CD8-positive, alpha-beta memory T cell (primary cell): ENCODE data around the gene UBE3D. TPM values are rescaled to one million over a fixed set of nuclear protein-coding genes. Genes with fewer than 3 reads are reported as not detected.

Experiments used
- CTCF ChIA-PET: fragments of 350-600 bp; sonication (Branson Sonifier 250); formaldehyde crosslinking; loops from one replicate; lab custom pipeline; 2021; ENCODE audit warnings: antibody characterized with exemption; lab: Charles Lee
- POLR2A ChIA-PET: fragments of 350-600 bp; sonication (Branson Sonifier 250); formaldehyde crosslinking; loops from one replicate; lab custom pipeline; 2021; ENCODE audit warnings: antibody characterized with exemption; lab: Charles Lee
- DNase-seq, 5 donors: peaks; one replicate each; pipeline versions ENCODE4 v3.0.0 to v3.0.0-alpha.2; 2020 to 2022; ENCODE audit warnings: mixed read lengths in 1 of 5
- H3K27ac ChIP-seq: one replicate; pipeline ENCODE4 v1.7.0; 2013; ENCODE audit warnings: low read depth, mild to moderate bottlenecking, low read length, moderate library complexity
- H3K27me3 ChIP-seq: 2 replicates; pipeline ENCODE4 v1.7.0; 2013; ENCODE audit warnings: low read length, mild to moderate bottlenecking; ENCODE audit not compliant: insufficient read depth, poor library complexity, severe bottlenecking
- H3K36me3 ChIP-seq: 2 replicates; pipeline ENCODE4 v1.7.0; 2013; ENCODE audit warnings: mild to moderate bottlenecking, low read length, moderate library complexity; ENCODE audit not compliant: insufficient read depth
- H3K4me1 ChIP-seq: 2 replicates; pipeline ENCODE4 v1.7.0; 2013; ENCODE audit warnings: mild to moderate bottlenecking, low read length, moderate library complexity; ENCODE audit not compliant: insufficient read depth
- H3K4me3 ChIP-seq: 2 replicates; pipeline ENCODE4 v1.7.0; 2013; ENCODE audit warnings: mild to moderate bottlenecking, low read length
- H3K9me3 ChIP-seq: 2 replicates; pipeline ENCODE4 v1.7.0; 2013; ENCODE audit warnings: mild to moderate bottlenecking, low read length
- H3K27ac Mint-ChIP-seq, 8 donors: one replicate each; pipeline ENCODE4 v1.8.0; 2020 to 2021; ENCODE audit warnings: mixed read lengths in 8 of 8, mild to moderate bottlenecking in 6 of 8, inconsistent platforms in 3 of 8, moderate library complexity in 3 of 8
- H3K27me3 Mint-ChIP-seq, 2 donors: one replicate each; pipeline ENCODE4 v1.8.0; 2020 to 2021; ENCODE audit warnings: mixed read lengths in 2 of 2, mild to moderate bottlenecking in 1 of 2, moderate library complexity in 1 of 2
- H3K36me3 Mint-ChIP-seq, 3 donors: one replicate each; pipeline ENCODE4 v1.8.0; 2020 to 2021; ENCODE audit warnings: mixed read lengths in 3 of 3, inconsistent platforms in 1 of 3, mild to moderate bottlenecking in 1 of 3
- H3K4me1 Mint-ChIP-seq, 3 donors: one replicate each; pipeline ENCODE4 v1.8.0; 2020 to 2021; ENCODE audit warnings: mixed read lengths in 3 of 3, inconsistent platforms in 1 of 3, mild to moderate bottlenecking in 1 of 3
- H3K4me3 Mint-ChIP-seq, 7 donors: one replicate each; pipeline ENCODE4 v1.8.0; 2020 to 2021; ENCODE audit warnings: mixed read lengths in 7 of 7, mild to moderate bottlenecking in 6 of 7, moderate library complexity in 4 of 7, inconsistent platforms in 2 of 7
- H3K9me3 Mint-ChIP-seq, 5 donors: one replicate each; pipeline ENCODE4 v1.8.0; 2020 to 2022; ENCODE audit warnings: mixed read lengths in 5 of 5, mild to moderate bottlenecking in 3 of 5, moderate library complexity in 2 of 5, inconsistent platforms in 1 of 5
- polyA plus RNA-seq: library from polyadenylated mRNA; unstranded; fragments of 300-500 nt; fragmentation: Illumina TruSeq; gene quantifications from one replicate; pipeline ENCODE4 v1.2.3, GENCODE V29; 2021
- total RNA-seq, 2 experiments: library from RNA; stranded (reverse); gene quantifications; one replicate each; pipeline ENCODE4 v1.2.3, GENCODE V29; 2021

UBE3D gene
- total and polyA plus RNA-seq, 3 experiments from 2014 or later = 3.9 to 8.1 (median 6.3) TPM

GRCh38 chr6:82915666-82916065, 150.0 kb downstream of the UBE3D start:
- H3K27me3 Mint-ChIP-seq = no peaks in the 10 kb centered on the region
- H3K4me1 Mint-ChIP-seq = no peaks in the 10 kb centered on the region
- DNase-seq = no peak
- no peaks in the 10 kb centered on the region for H3K36me3 ChIP-seq
- peaks cover 0 to 2% (median 0%) of the 10 kb centered on the region in 5 donors for H3K9me3 Mint-ChIP-seq
- no peak overlapping the region for H3K4me3 ChIP-seq
- CTCF ChIA-PET = no interaction called here
- POLR2A ChIA-PET = no interaction called here
- peak overlapping the region in 1 of 8 donors; percentile 8 for H3K27ac Mint-ChIP-seq
- no peaks in the 10 kb centered on the region for H3K4me1 ChIP-seq
- H3K36me3 Mint-ChIP-seq = peaks cover 17 to 31% (median 24%) of the 10 kb centered on the region in 3 donors
- no peaks in the 10 kb centered on the region for H3K27me3 ChIP-seq
- H3K9me3 ChIP-seq = no peaks in the 10 kb centered on the region
- no peak overlapping the region for H3K4me3 Mint-ChIP-seq
- H3K27ac ChIP-seq = no peak overlapping the region

GRCh38 chr6:82914511-82914910, 151.1 kb downstream of the UBE3D start:
- no peak overlapping the region for H3K27ac Mint-ChIP-seq
- H3K4me1 ChIP-seq = no peaks in the 10 kb centered on the region
- CTCF ChIA-PET = no interaction called here
- no peak overlapping the region for H3K27ac ChIP-seq
- no peak overlapping the region for H3K4me3 ChIP-seq
- H3K27me3 Mint-ChIP-seq = no peaks in the 10 kb centered on the region
- H3K4me1 Mint-ChIP-seq = no peaks in the 10 kb centered on the region
- DNase-seq = no peak
- no peaks in the 10 kb centered on the region for H3K9me3 ChIP-seq
- POLR2A ChIA-PET = no interaction called here
- no peaks in the 10 kb centered on the region for H3K36me3 ChIP-seq
- H3K4me3 Mint-ChIP-seq = no peak overlapping the region
- H3K27me3 ChIP-seq = no peaks in the 10 kb centered on the region
- H3K9me3 Mint-ChIP-seq = no peaks in the 10 kb centered on the region
- H3K36me3 Mint-ChIP-seq = peaks cover 14 to 32% (median 20%) of the 10 kb centered on the region in 3 donors

- peaks cover 0 to 23% (median 13%) of the 10 kb centered on the region in 3 donors for H3K36me3 Mint-ChIP-seq
- H3K27ac ChIP-seq = no peak overlapping the region
- no peak overlapping the region for H3K4me3 ChIP-seq
- H3K27me3 Mint-ChIP-seq = no peaks in the 10 kb centered on the region
- H3K9me3 ChIP-seq = no peaks in the 10 kb centered on the region
- no peak for DNase-seq
- no peak overlapping the region for H3K4me3 Mint-ChIP-seq
- H3K36me3 ChIP-seq = no peaks in the 10 kb centered on the region
- ChIA-PET CTCF (interaction anchor here (1.6 kb wide), 1 partner anchor 8 kb away, joined by 6 read pairs; no protein-coding TSS in a partner anchor), POLR2A (no interaction called here)
- H3K4me1 Mint-ChIP-seq = no peaks in the 10 kb centered on the region
- H3K4me1 ChIP-seq = no peaks in the 10 kb centered on the region
- H3K27ac Mint-ChIP-seq = no peak overlapping the region
- H3K9me3 Mint-ChIP-seq = no peaks in the 10 kb centered on the region
- no peaks in the 10 kb centered on the region for H3K27me3 ChIP-seq
These were observed 154.8 kb downstream of the UBE3D start for GRCh38 chr6:82910820-82911219.

GRCh38 chr6:82910395-82910794, 155.2 kb downstream of the UBE3D start:
- H3K4me1 ChIP-seq = no peaks in the 10 kb centered on the region
- no peaks in the 10 kb centered on the region for H3K9me3 ChIP-seq
- H3K4me1 Mint-ChIP-seq = no peaks in the 10 kb centered on the region
- ChIA-PET POLR2A (no interaction called here), CTCF (no interaction called here)
- DNase-seq = no peak
- H3K36me3 Mint-ChIP-seq = peaks cover 0 to 21% (median 12%) of the 10 kb centered on the region in 3 donors
- H3K27ac ChIP-seq = no peak overlapping the region
- H3K27me3 ChIP-seq = no peaks in the 10 kb centered on the region
- no peaks in the 10 kb centered on the region for H3K9me3 Mint-ChIP-seq
- H3K4me3 Mint-ChIP-seq = no peak overlapping the region
- H3K27me3 Mint-ChIP-seq = no peaks in the 10 kb centered on the region
- no peaks in the 10 kb centered on the region for H3K36me3 ChIP-seq
- no peak overlapping the region for H3K4me3 ChIP-seq
- H3K27ac Mint-ChIP-seq = no peak overlapping the region

- Histone ChIP-seq H3K27ac (no peak overlapping the region), H3K27me3 (no peaks in the 10 kb centered on the region), H3K4me1 (no peaks in the 10 kb centered on the region), H3K36me3 (no peaks in the 10 kb centered on the region), H3K9me3 (no peaks in the 10 kb centered on the region), H3K4me3 (no peak overlapping the region)
- Mint-ChIP-seq H3K9me3 (no peaks in the 10 kb centered on the region), H3K36me3 (peaks cover 0 to 16% (median 11%) of the 10 kb centered on the region in 3 donors), H3K27ac (no peak overlapping the region), H3K4me1 (no peaks in the 10 kb centered on the region), H3K4me3 (no peak overlapping the region), H3K27me3 (no peaks in the 10 kb centered on the region)
- POLR2A ChIA-PET = no interaction called here
- DNase-seq = no peak
- CTCF ChIA-PET = no interaction called here
These were observed 156.1 kb downstream of the UBE3D start for GRCh38 chr6:82909551-82909950.

- CTCF ChIA-PET = no interaction called here
- Mint-ChIP-seq H3K36me3 (peaks cover 0 to 11% (median 4%) of the 10 kb centered on the region in 3 donors), H3K4me3 (no peak overlapping the region), H3K9me3 (no peaks in the 10 kb centered on the region), H3K4me1 (no peaks in the 10 kb centered on the region), H3K27ac (no peak overlapping the region), H3K27me3 (no peaks in the 10 kb centered on the region)
- Histone ChIP-seq H3K4me1 (no peaks in the 10 kb centered on the region), H3K27me3 (no peaks in the 10 kb centered on the region), H3K9me3 (no peaks in the 10 kb centered on the region), H3K4me3 (no peak overlapping the region), H3K27ac (no peak overlapping the region), H3K36me3 (no peaks in the 10 kb centered on the region)
- POLR2A ChIA-PET = no interaction called here
- DNase-seq = no peak
These were observed 157.0 kb downstream of the UBE3D start for GRCh38 chr6:82908661-82909060.

- H3K27ac Mint-ChIP-seq = peak overlapping the region in 1 of 8 donors; percentile 2
- Histone ChIP-seq H3K9me3 (no peaks in the 10 kb centered on the region), H3K4me3 (no peak overlapping the region), H3K36me3 (no peaks in the 10 kb centered on the region), H3K27me3 (no peaks in the 10 kb centered on the region), H3K4me1 (no peaks in the 10 kb centered on the region), H3K27ac (no peak overlapping the region)
- H3K9me3 Mint-ChIP-seq = no peaks in the 10 kb centered on the region
- ChIA-PET CTCF (no interaction called here), POLR2A (no interaction called here)
- no peaks in the 10 kb centered on the region for H3K27me3 Mint-ChIP-seq
- H3K36me3 Mint-ChIP-seq = peaks cover 0 to 6% (median 0%) of the 10 kb centered on the region in 3 donors
- no peak overlapping the region for H3K4me3 Mint-ChIP-seq
- no peak for DNase-seq
- no peaks in the 10 kb centered on the region for H3K4me1 Mint-ChIP-seq
These were observed 158.7 kb downstream of the UBE3D start for GRCh38 chr6:82906951-82907350.

- ChIA-PET CTCF (no interaction called here), POLR2A (no interaction called here)
- Histone ChIP-seq H3K27ac (no peak overlapping the region), H3K4me1 (no peaks in the 10 kb centered on the region), H3K9me3 (no peaks in the 10 kb centered on the region), H3K4me3 (no peak overlapping the region), H3K27me3 (no peaks in the 10 kb centered on the region), H3K36me3 (no peaks in the 10 kb centered on the region)
- no peaks in the 10 kb centered on the region for H3K4me1 Mint-ChIP-seq
- H3K36me3 Mint-ChIP-seq = peaks cover 0 to 6% (median 0%) of the 10 kb centered on the region in 3 donors
- H3K4me3 Mint-ChIP-seq = no peak overlapping the region
- H3K27ac Mint-ChIP-seq = no peak overlapping the region
- DNase-seq = no peak
- no peaks in the 10 kb centered on the region for H3K27me3 Mint-ChIP-seq
- no peaks in the 10 kb centered on the region for H3K9me3 Mint-ChIP-seq
These were observed 159.2 kb downstream of the UBE3D start for GRCh38 chr6:82906489-82906888.

GRCh38 chr6:82904860-82905259, 160.8 kb downstream of the UBE3D start:
- Mint-ChIP-seq H3K9me3 (no peaks in the 10 kb centered on the region), H3K36me3 (peaks cover 0 to 7% (median 3%) of the 10 kb centered on the region in 3 donors), H3K4me3 (no peak overlapping the region), H3K27ac (no peak overlapping the region), H3K27me3 (no peaks in the 10 kb centered on the region), H3K4me1 (no peaks in the 10 kb centered on the region)
- no peak overlapping the region for H3K27ac ChIP-seq
- H3K9me3 ChIP-seq = no peaks in the 10 kb centered on the region
- ChIA-PET POLR2A (no interaction called here), CTCF (no interaction called here)
- H3K4me1 ChIP-seq = no peaks in the 10 kb centered on the region
- no peak overlapping the region for H3K4me3 ChIP-seq
- no peaks in the 10 kb centered on the region for H3K27me3 ChIP-seq
- DNase-seq = no peak
- no peaks in the 10 kb centered on the region for H3K36me3 ChIP-seq
